OCI-LY1 (cell line): ENCODE data around the gene DNAJC11.

Source experiments
- H2AFZ ChIP-seq: fragments of 200-600 bp; sonication (generic), shearing (Covaris generic); 2 replicates; pipeline ENCODE4 v1.6.0; 2014; ENCODE audit warnings: antibody characterized with exemption, mild to moderate bottlenecking, low read length
- H3F3A ChIP-seq: fragments of 200-600 bp; sonication (generic), shearing (Covaris generic); 2 replicates; pipeline ENCODE4 v1.6.0; 2014; ENCODE audit warnings: mild to moderate bottlenecking, antibody characterized with exemption, low read length, moderate library complexity; ENCODE audit not compliant: insufficient read depth
- H3K27ac ChIP-seq: fragments of 200-600 bp; sonication (generic); 2 replicates; pipeline ENCODE4 v1.5.1; 2014; ENCODE audit warnings: low read length, mixed run types, mild to moderate bottlenecking, low read depth; ENCODE audit not compliant: poor library complexity, severe bottlenecking
- H3K27me3 ChIP-seq: fragments of 200-600 bp; sonication (generic); 2 replicates; pipeline ENCODE4 v1.6.0; 2014; ENCODE audit warnings: antibody characterized with exemption, mild to moderate bottlenecking, low read length, moderate library complexity; ENCODE audit not compliant: insufficient read depth
- H3K36me3 ChIP-seq: fragments of 200-600 bp; sonication (generic); 2 replicates; pipeline ENCODE4 v1.6.1; 2014; ENCODE audit warnings: mild to moderate bottlenecking, antibody characterized with exemption, low read length, moderate library complexity, mixed read lengths; ENCODE audit not compliant: insufficient read depth
- H3K4me1 ChIP-seq: fragments of 200-600 bp; sonication (generic); 2 replicates; pipeline ENCODE4 v1.5.1; 2014; ENCODE audit warnings: mild to moderate bottlenecking, low read length, moderate library complexity; ENCODE audit not compliant: insufficient read depth, severe bottlenecking
- H3K4me2 ChIP-seq: fragments of 200-600 bp; sonication (generic), shearing (Covaris generic); 2 replicates; pipeline ENCODE4 v1.6.1; 2014; ENCODE audit warnings: low read length
- H3K4me3 ChIP-seq: fragments of 200-600 bp; sonication (generic); 2 replicates; pipeline ENCODE4 v1.5.1; 2014; ENCODE audit warnings: low read length, low read depth, mild to moderate bottlenecking, mixed read lengths; ENCODE audit not compliant: poor library complexity, severe bottlenecking
- H3K79me2 ChIP-seq: fragments of 200-600 bp; shearing (Covaris generic); 2 replicates; pipeline ENCODE4 v1.6.1; 2016; ENCODE audit warnings: mixed run types, low read length, mixed read lengths; ENCODE audit not compliant: insufficient read depth
- H3K9ac ChIP-seq: fragments of 200-600 bp; sonication (generic), shearing (Covaris generic); 2 replicates; pipeline ENCODE4 v1.6.1; 2014; ENCODE audit warnings: mild to moderate bottlenecking, low read length, mixed read lengths
- H3K9me2 ChIP-seq: fragments of 200-600 bp; sonication (generic), shearing (Covaris generic); 2 replicates; pipeline ENCODE4 v1.6.1; 2014; ENCODE audit warnings: low read depth, mild to moderate bottlenecking, low read length, mixed read lengths
- H3K9me3 ChIP-seq: fragments of 200-600 bp; shearing (Covaris generic); 2 replicates; pipeline ENCODE4 v1.6.1; 2014; ENCODE audit warnings: low read length, mixed read lengths
- H4K20me1 ChIP-seq: fragments of 200-600 bp; sonication (generic), shearing (Covaris generic); 2 replicates; pipeline ENCODE4 v1.6.0; 2016; ENCODE audit warnings: mild to moderate bottlenecking, low read length; ENCODE audit not compliant: insufficient read depth
- EZH2 ChIP-seq: fragments of 200-600 bp; sonication (generic), shearing (Covaris generic); IDR thresholded peaks from 2 replicates; pipeline ENCODE4 v1.8.0; 2017; ENCODE audit warnings: borderline replicate concordance, mixed run types, mild to moderate bottlenecking, antibody characterized with exemption, low read length, moderate library complexity, mixed read lengths
- TF ChIP-seq, protein P1 (sequence below): fragments of 200-600 bp; sonication (generic), shearing (Covaris generic); IDR thresholded peaks from 2 replicates; pipeline ENCODE4 v1.5.1; 2017; ENCODE audit warnings: mild to moderate bottlenecking, antibody characterized with exemption, low read length, moderate library complexity, mixed read lengths

The DNAJC11 gene

DNA sequence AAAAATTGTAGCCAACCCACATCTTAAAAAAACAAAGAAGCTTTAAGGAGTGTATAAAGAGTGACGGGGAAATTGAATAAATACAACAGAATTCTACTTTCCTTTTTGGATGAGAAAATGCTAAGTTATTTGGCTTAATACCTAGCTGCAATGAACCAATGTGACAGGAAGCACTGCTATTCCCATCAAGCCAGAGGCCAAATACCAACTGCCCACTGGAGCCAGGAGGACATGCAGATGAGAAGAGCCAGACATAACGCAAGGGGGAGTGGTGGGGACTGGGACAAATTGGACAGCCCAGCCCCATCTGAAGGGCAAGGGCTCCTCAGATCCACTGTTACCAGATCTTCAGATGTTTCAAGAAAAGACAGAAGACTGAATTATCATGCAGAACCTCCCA lies 25.7 kb downstream of the DNAJC11 start:
- Histone ChIP-seq H2AFZ (no peak overlapping the region), H3K27ac (no peak overlapping the region), H3K27me3 (no peaks in the 10 kb centered on the region), H3K79me2 (no peaks in the 10 kb centered on the region), H3K4me2 (no peak overlapping the region), H3K9me3 (no peaks in the 10 kb centered on the region), H4K20me1 (no peaks in the 10 kb centered on the region), H3K9me2 (no peaks in the 10 kb centered on the region), H3K9ac (no peak overlapping the region), H3F3A (no peaks in the 10 kb centered on the region), H3K36me3 (peaks cover 69% of the 10 kb centered on the region), H3K4me1 (no peaks in the 10 kb centered on the region), H3K4me3 (no peak overlapping the region)
- no peak for TF ChIP-seq EZH2
- TF ChIP-seq, protein P1, sequence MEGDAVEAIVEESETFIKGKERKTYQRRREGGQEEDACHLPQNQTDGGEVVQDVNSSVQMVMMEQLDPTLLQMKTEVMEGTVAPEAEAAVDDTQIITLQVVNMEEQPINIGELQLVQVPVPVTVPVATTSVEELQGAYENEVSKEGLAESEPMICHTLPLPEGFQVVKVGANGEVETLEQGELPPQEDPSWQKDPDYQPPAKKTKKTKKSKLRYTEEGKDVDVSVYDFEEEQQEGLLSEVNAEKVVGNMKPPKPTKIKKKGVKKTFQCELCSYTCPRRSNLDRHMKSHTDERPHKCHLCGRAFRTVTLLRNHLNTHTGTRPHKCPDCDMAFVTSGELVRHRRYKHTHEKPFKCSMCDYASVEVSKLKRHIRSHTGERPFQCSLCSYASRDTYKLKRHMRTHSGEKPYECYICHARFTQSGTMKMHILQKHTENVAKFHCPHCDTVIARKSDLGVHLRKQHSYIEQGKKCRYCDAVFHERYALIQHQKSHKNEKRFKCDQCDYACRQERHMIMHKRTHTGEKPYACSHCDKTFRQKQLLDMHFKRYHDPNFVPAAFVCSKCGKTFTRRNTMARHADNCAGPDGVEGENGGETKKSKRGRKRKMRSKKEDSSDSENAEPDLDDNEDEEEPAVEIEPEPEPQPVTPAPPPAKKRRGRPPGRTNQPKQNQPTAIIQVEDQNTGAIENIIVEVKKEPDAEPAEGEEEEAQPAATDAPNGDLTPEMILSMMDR, result no peak

DNA sequence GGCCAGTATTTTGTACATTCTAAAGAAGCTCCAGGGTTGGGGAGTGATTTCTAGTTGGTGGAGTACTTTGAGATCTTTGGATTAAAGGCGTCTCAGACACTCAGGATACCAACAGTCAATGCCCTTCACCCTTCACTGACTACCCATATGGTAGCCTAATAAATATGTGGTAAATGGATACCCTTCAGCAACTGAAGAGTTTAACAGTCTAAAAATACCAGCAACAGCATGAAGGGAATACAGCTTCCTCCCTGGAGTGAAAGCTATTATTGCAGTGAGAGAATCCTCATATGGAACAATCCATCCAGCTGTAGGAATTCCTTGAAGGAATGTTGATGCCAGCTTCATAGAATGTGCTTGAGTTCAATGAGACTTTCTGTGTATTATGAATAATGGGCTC lies 26.8 kb downstream of the DNAJC11 start:
- Histone ChIP-seq H3K36me3 (peaks cover 64% of the 10 kb centered on the region), H3K9ac (no peak overlapping the region), H3K4me2 (no peak overlapping the region), H3K9me2 (no peaks in the 10 kb centered on the region), H3K27ac (no peak overlapping the region), H2AFZ (no peak overlapping the region), H3K79me2 (no peaks in the 10 kb centered on the region), H4K20me1 (no peaks in the 10 kb centered on the region), H3F3A (no peaks in the 10 kb centered on the region), H3K9me3 (no peaks in the 10 kb centered on the region), H3K4me3 (no peak overlapping the region), H3K27me3 (no peaks in the 10 kb centered on the region), H3K4me1 (no peaks in the 10 kb centered on the region)
- TF ChIP-seq, protein P1, result no peak
- no peak for TF ChIP-seq EZH2

DNA sequence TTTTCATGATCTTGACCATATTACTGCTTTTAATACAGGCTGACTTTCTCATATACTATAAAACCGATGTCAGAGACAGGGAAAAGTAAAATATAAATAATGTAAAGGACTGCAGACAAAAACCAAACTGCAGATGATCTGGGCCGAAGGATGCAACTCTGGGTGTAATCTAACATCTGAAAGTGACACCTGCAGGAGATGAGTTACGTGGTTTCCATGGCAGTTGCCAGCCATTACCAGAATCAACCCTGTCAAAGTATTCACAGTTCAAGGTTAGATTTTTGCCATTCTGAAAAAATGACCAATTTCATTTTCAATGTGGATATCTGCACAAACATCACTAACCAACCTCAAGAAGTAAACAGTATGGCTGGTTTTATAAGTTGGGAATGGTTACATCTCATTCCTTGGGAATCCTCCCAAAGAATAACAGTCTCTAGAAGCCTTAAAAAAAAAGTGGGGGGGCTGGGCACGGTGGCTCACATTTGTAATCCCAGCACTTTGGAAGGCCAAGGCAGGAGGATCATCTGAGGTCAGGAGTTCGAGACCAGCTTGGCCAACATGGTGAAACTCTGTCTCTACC lies 27.7 kb downstream of the DNAJC11 start:
- Histone ChIP-seq H3K4me1 (no peaks in the 10 kb centered on the region), H4K20me1 (no peaks in the 10 kb centered on the region), H3K4me2 (no peak overlapping the region), H3F3A (no peaks in the 10 kb centered on the region), H3K36me3 (peaks cover 55% of the 10 kb centered on the region), H3K27ac (no peak overlapping the region), H3K9me2 (no peaks in the 10 kb centered on the region), H2AFZ (no peak overlapping the region), H3K9me3 (no peaks in the 10 kb centered on the region), H3K79me2 (no peaks in the 10 kb centered on the region), H3K9ac (no peak overlapping the region), H3K27me3 (no peaks in the 10 kb centered on the region), H3K4me3 (no peak overlapping the region)
- TF ChIP-seq, protein P1, result no peak
- TF ChIP-seq EZH2, result no peak
